CD14-positive monocyte (primary cell): ENCODE results near the gene CYP4B1. TPM values are rescaled to one million over a fixed set of nuclear protein-coding genes. Genes with fewer than 3 reads are reported as not detected.
"Not testable (repeated sequence)": the region's sequence is repeated elsewhere in the genome, so short reads cannot be mapped to it uniquely, and the experiment has no call there.

Source experiments
- DNase-seq, 3 donors: peaks; one replicate each; pipeline ENCODE4 v3.0.0-alpha.2; 2011 to 2022
- H2AFZ ChIP-seq: 2 replicates; pipeline ENCODE4 v1.6.0; 2012; ENCODE audit warnings: mild to moderate bottlenecking, low read depth, low read length, inconsistent platforms; ENCODE audit not compliant: insufficient read depth, poor library complexity, severe bottlenecking
- H3K27ac ChIP-seq, 2 donors: 1 replicate in 1 of 2; 2 replicates in 1 of 2; pipeline ENCODE4 v1.5.1; 2012 to 2013; ENCODE audit warnings: low read length in 2 of 2, control low read depth in 1 of 2, inconsistent platforms in 1 of 2, low read depth in 1 of 2, mild to moderate bottlenecking in 1 of 2
- H3K27me3 ChIP-seq, 2 donors: one replicate each; pipeline versions ENCODE4 v1.6.0 to v1.6.1; 2011 to 2013; ENCODE audit warnings: low read length in 2 of 2; ENCODE audit not compliant: control insufficient read depth in 2 of 2, insufficient read depth in 2 of 2
- H3K36me3 ChIP-seq, 2 donors: replicated peaks in 1 of 2; 1 replicate in 1 of 2; 2 replicates in 1 of 2; pipeline versions ENCODE4 v1.5.1 to v1.6.1; 2012 to 2013; ENCODE audit warnings: low read length in 2 of 2, control low read depth in 1 of 2, inconsistent platforms in 1 of 2, mild to moderate bottlenecking in 1 of 2; ENCODE audit not compliant: insufficient read depth in 2 of 2, control insufficient read depth in 1 of 2
- H3K4me1 ChIP-seq, 2 donors: 1 replicate in 1 of 2; 2 replicates in 1 of 2; pipeline versions ENCODE4 v1.5.1 to v1.6.1; 2012 to 2013; ENCODE audit warnings: low read length in 2 of 2, control low read depth in 1 of 2, inconsistent platforms in 1 of 2, mild to moderate bottlenecking in 1 of 2, moderate library complexity in 1 of 2; ENCODE audit not compliant: insufficient read depth in 2 of 2, control insufficient read depth in 1 of 2
- H3K4me2 ChIP-seq: replicated peaks from 2 replicates; pipeline ENCODE3; 2012; ENCODE audit warnings: low read length, moderate library complexity, mild to moderate bottlenecking; ENCODE audit not compliant: poor library complexity, severe bottlenecking; ENCODE audit errors: extremely low read depth
- H3K4me3 ChIP-seq, 3 experiments: fragments of 200-600 bp in 1 of 3; sonication (generic) in 1 of 3; replicated peaks in 1 of 3; 1 replicate in 2 of 3; 2 replicates in 1 of 3; pipeline ENCODE4 v1.5.1; 2011 to 2013; ENCODE audit warnings: low read length in 3 of 3, mild to moderate bottlenecking in 3 of 3, control low read depth in 2 of 3, low read depth in 2 of 3, inconsistent platforms in 1 of 3, moderate library complexity in 1 of 3
- H3K79me2 ChIP-seq: 2 replicates; pipeline ENCODE4 v1.6.0; 2012; ENCODE audit warnings: mild to moderate bottlenecking, control low read depth, inconsistent platforms, low read length, moderate library complexity; ENCODE audit not compliant: insufficient read depth
- H3K9ac ChIP-seq: 2 replicates; pipeline ENCODE4 v1.6.0; 2017; ENCODE audit warnings: low read length, mild to moderate bottlenecking; ENCODE audit not compliant: insufficient read depth, poor library complexity, severe bottlenecking
- H3K9me3 ChIP-seq, 2 donors: replicated peaks in 1 of 2; 1 replicate in 1 of 2; 2 replicates in 1 of 2; pipeline versions ENCODE4 v1.5.1 to v1.6.1; 2012 to 2013; ENCODE audit warnings: low read length in 2 of 2, control low read depth in 1 of 2; ENCODE audit not compliant: control insufficient read depth in 1 of 2, insufficient read depth in 1 of 2
- H4K20me1 ChIP-seq: 2 replicates; pipeline ENCODE4 v1.6.0; 2012; ENCODE audit warnings: mild to moderate bottlenecking, low read length, control low read depth, moderate library complexity; ENCODE audit not compliant: insufficient read depth
- H3K27ac Mint-ChIP-seq, 7 donors: one replicate each; pipeline ENCODE4 v1.8.0; 2020; ENCODE audit warnings: mild to moderate bottlenecking in 7 of 7, mixed read lengths in 7 of 7, moderate library complexity in 6 of 7, inconsistent platforms in 2 of 7
- H3K27me3 Mint-ChIP-seq, 3 donors: one replicate each; pipeline ENCODE4 v1.8.0; 2021 to 2022; ENCODE audit warnings: low read depth in 3 of 3, mild to moderate bottlenecking in 3 of 3, mixed read lengths in 3 of 3, moderate library complexity in 3 of 3, inconsistent platforms in 1 of 3
- H3K36me3 Mint-ChIP-seq, 2 donors: one replicate each; pipeline ENCODE4 v1.8.0; 2020; ENCODE audit warnings: mixed read lengths in 2 of 2, inconsistent platforms in 1 of 2, mild to moderate bottlenecking in 1 of 2
- H3K4me1 Mint-ChIP-seq: one replicate; pipeline ENCODE4 v1.8.0; 2020; ENCODE audit warnings: mild to moderate bottlenecking, mixed read lengths
- H3K4me3 Mint-ChIP-seq, 2 donors: one replicate each; pipeline ENCODE4 v1.8.0; 2020; ENCODE audit warnings: mild to moderate bottlenecking in 2 of 2, mixed read lengths in 2 of 2, moderate library complexity in 1 of 2
- H3K9me3 Mint-ChIP-seq, 7 donors: one replicate each; pipeline ENCODE4 v1.8.0; 2020 to 2022; ENCODE audit warnings: mixed read lengths in 7 of 7, mild to moderate bottlenecking in 6 of 7, moderate library complexity in 6 of 7, inconsistent platforms in 2 of 7
- WGBS: methylation state at CpG from one replicate; pipeline ENCODE4 v1.1.5; 2013; ENCODE audit warnings: missing lambda C conversion rate; ENCODE audit not compliant: insufficient coverage; 5-methylcytosine and 5-hydroxymethylcytosine counted together
- intact Hi-C, 2 donors: fragments of 100-400 bp; cut with micrococcal nuclease; formaldehyde crosslinking; loops; one replicate each; pipeline versions ENCODE4 v1.15.0 to v1.15.1; 2023
- polyA plus RNA-seq, 3 donors: library from polyadenylated mRNA; depleted of rRNA in 1 of 3; unstranded in 2 of 3; stranded (reverse) in 1 of 3; fragments of 300-500 nt in 2 of 3; fragments of >200 nt in 1 of 3; fragmentation: Illumina TruSeq in 2 of 3; gene quantifications; 1 replicate in 2 of 3; 2 replicates in 1 of 3; pipeline ENCODE4 v1.2.3, GENCODE V29; 2012 to 2021
- TF ChIP-seq, protein P1 (sequence below): fragments of 200-600 bp; IDR thresholded peaks from one replicate; pipeline ENCODE4 v1.8.0; 2022; ENCODE audit warnings: antibody characterized with exemption, mild to moderate bottlenecking

Gene CYP4B1
- polyA plus RNA-seq, 3 donors: not detected

GRCh38 chr1:46772571-46772970 lies 26.3 kb upstream of the CYP4B1 start:
- TF ChIP-seq, protein P1, sequence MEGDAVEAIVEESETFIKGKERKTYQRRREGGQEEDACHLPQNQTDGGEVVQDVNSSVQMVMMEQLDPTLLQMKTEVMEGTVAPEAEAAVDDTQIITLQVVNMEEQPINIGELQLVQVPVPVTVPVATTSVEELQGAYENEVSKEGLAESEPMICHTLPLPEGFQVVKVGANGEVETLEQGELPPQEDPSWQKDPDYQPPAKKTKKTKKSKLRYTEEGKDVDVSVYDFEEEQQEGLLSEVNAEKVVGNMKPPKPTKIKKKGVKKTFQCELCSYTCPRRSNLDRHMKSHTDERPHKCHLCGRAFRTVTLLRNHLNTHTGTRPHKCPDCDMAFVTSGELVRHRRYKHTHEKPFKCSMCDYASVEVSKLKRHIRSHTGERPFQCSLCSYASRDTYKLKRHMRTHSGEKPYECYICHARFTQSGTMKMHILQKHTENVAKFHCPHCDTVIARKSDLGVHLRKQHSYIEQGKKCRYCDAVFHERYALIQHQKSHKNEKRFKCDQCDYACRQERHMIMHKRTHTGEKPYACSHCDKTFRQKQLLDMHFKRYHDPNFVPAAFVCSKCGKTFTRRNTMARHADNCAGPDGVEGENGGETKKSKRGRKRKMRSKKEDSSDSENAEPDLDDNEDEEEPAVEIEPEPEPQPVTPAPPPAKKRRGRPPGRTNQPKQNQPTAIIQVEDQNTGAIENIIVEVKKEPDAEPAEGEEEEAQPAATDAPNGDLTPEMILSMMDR: no peak
- Mint-ChIP-seq H3K27ac (no peak overlapping the region), H3K36me3 (no peaks in the 10 kb centered on the region), H3K27me3 (no peaks in the 10 kb centered on the region), H3K4me3 (no peak overlapping the region), H3K4me1 (no peaks in the 10 kb centered on the region), H3K9me3 (peaks cover 33 to 61% (median 43%) of the 10 kb centered on the region in 7 donors)
- no peak for DNase-seq
- no peak overlapping the region for H3K27ac ChIP-seq
- no peak overlapping the region for H2AFZ ChIP-seq
- WGBS: no CpG with 5 or more reads among the region's 1 CpG
- H3K9me3 ChIP-seq: peaks cover 43 to 47% of the 10 kb centered on the region in 2 donors
- H3K79me2 ChIP-seq: no peaks in the 10 kb centered on the region
- no peak overlapping the region for H3K4me2 ChIP-seq
- H4K20me1 ChIP-seq: no peaks in the 10 kb centered on the region
- H3K27me3 ChIP-seq: no peaks in the 10 kb centered on the region
- no peaks in the 10 kb centered on the region for H3K36me3 ChIP-seq
- intact Hi-C loops: no loop called here
- no peak overlapping the region for H3K9ac ChIP-seq
- H3K4me1 ChIP-seq: no peaks in the 10 kb centered on the region
- no peak overlapping the region for H3K4me3 ChIP-seq

- no peaks in the 10 kb centered on the region for H3K27me3 ChIP-seq
- WGBS: no CpG with 5 or more reads among the region's 1 CpG
- Mint-ChIP-seq H3K4me1 (no peaks in the 10 kb centered on the region), H3K9me3 (peaks cover 24 to 53% (median 41%) of the 10 kb centered on the region in 7 donors), H3K27me3 (peaks cover 0 to 2% (median 0%) of the 10 kb centered on the region in 3 donors), H3K27ac (no peak overlapping the region), H3K4me3 (no peak overlapping the region), H3K36me3 (no peaks in the 10 kb centered on the region)
- H3K4me2 ChIP-seq: no peak overlapping the region
- DNase-seq: no peak
- no peaks in the 10 kb centered on the region for H3K36me3 ChIP-seq
- no peak overlapping the region for H3K27ac ChIP-seq
- no peaks in the 10 kb centered on the region for H4K20me1 ChIP-seq
- H3K4me1 ChIP-seq: no peaks in the 10 kb centered on the region
- TF ChIP-seq, protein P1: no peak
- H3K79me2 ChIP-seq: no peaks in the 10 kb centered on the region
- no peak overlapping the region for H2AFZ ChIP-seq
- H3K9me3 ChIP-seq: peaks cover 37 to 40% of the 10 kb centered on the region in 2 donors
- H3K4me3 ChIP-seq: no peak overlapping the region
- no peak overlapping the region for H3K9ac ChIP-seq
- intact Hi-C loops: no loop called here
Measured at GRCh38 chr1:46774297-46774696, 24.5 kb upstream of the CYP4B1 start.

GRCh38 chr1:46778456-46778855 lies 20.4 kb upstream of the CYP4B1 start:
- H2AFZ ChIP-seq, H3K27me3 ChIP-seq, H3K9ac ChIP-seq, H4K20me1 ChIP-seq, DNase-seq, H3K4me2 ChIP-seq, H3K4me1 ChIP-seq, H3K36me3 ChIP-seq, H3K4me3 ChIP-seq, H3K36me3 Mint-ChIP-seq, H3K4me3 Mint-ChIP-seq, H3K27ac ChIP-seq, intact Hi-C loops, H3K4me1 Mint-ChIP-seq, H3K79me2 ChIP-seq, H3K27me3 Mint-ChIP-seq, H3K27ac Mint-ChIP-seq: not testable (repeated sequence)
- H3K9me3 Mint-ChIP-seq: peaks cover 6 to 25% (median 22%) of the 10 kb centered on the region in 7 donors
- H3K9me3 ChIP-seq: peaks cover 0 to 14% of the 10 kb centered on the region in 2 donors
- WGBS: 96% methylated on average over 15 of the region's 18 CpGs
